ENCODE results near the gene LRFN5. TPM values are rescaled to one million over a fixed set of nuclear protein-coding genes. Genes with fewer than 3 reads are reported as not detected.

LRFN5 gene
- total and polyA plus RNA-seq, 2 experiments from 2014 or later: 1.8 to 8.8 TPM

DNA sequence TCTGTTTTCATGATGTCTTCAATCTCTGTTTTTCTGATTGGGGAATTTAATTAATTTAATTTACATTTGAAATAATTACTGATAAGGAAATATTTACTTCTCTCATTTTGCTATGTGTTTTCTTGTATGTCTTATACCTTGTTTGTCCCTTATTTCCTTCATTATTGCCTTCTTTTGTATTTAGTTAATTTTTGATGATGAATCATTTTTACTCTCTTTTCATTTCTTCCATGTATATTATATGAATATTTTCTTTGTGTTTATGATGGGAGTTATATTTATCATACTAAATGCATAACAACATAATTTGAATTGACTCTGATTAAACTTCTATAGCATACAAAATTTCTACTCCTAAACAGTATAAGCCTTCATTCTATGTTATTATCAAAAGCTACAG lies 309.6 kb downstream of the LRFN5 start:
- Histone ChIP-seq H2AFZ (no peak overlapping the region), H3K4me3 (no peak overlapping the region), H3K4me2 (no peak overlapping the region), H3K36me3 (replicated peaks; ENCODE audit: insufficient read depth, low read depth) (no peaks in the 10 kb centered on the region), H3K27me3 (no peaks in the 10 kb centered on the region), H3K4me1 (ENCODE audit: insufficient read depth) (no peaks in the 10 kb centered on the region), H3K9me2 (replicated peaks; ENCODE audit: insufficient read depth) (no peaks in the 10 kb centered on the region), H4K20me1 (ENCODE audit: insufficient read depth, poor library complexity, severe bottlenecking) (no peaks in the 10 kb centered on the region), H3K27ac (no peak overlapping the region), H3K9me3 (ENCODE audit: low read depth) (no peaks in the 10 kb centered on the region), H3K79me2 (no peaks in the 10 kb centered on the region)
- DNase-seq (ENCODE audit: low spot score): no peak
- TF ChIP-seq CTCF (IDR thresholded peaks at IDR 0.05; ENCODE audit: poor library complexity) (no peak), EZH2phosphoT487 (IDR thresholded peaks at IDR 0.05; ENCODE audit: low read depth, severe bottlenecking, unreplicated experiment) (no peak), EZH2 (IDR thresholded peaks at IDR 0.05; ENCODE audit: borderline replicate concordance) (no peak)

DNA sequence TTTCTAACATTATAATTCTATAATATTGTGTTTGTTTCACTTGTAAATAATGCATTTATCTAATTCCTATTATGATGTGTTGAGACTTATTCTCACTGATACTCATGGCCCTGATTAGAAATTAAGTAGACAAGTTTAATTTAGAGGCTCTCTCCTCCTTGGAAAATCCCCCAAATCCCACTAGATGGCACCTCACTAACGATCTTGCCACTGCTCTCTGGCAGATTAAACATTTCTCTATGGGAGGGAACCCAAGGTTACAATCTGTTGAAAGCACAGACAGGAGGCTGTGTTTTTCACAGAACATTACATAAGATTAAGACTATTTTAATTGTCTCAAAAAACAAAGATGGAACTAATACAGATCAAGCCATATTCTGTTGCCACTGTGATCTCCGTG lies 318.7 kb downstream of the LRFN5 start:
- no peak overlapping the region for H3K4me3 ChIP-seq
- H3K9me3 ChIP-seq (ENCODE audit: low read depth): no peaks in the 10 kb centered on the region
- H3K36me3 ChIP-seq (replicated peaks; ENCODE audit: insufficient read depth, low read depth): no peaks in the 10 kb centered on the region
- H3K4me2 ChIP-seq: no peak overlapping the region
- WGBS (ENCODE audit: low lambda C conversion rate, missing lambda C conversion rate): 29% methylated on average over 2 of the region's 2 CpGs
- no peaks in the 10 kb centered on the region for H4K20me1 ChIP-seq (ENCODE audit: insufficient read depth, poor library complexity, severe bottlenecking)
- H3K4me1 ChIP-seq (ENCODE audit: insufficient read depth): no peaks in the 10 kb centered on the region
- H2AFZ ChIP-seq: no peak overlapping the region
- H3K79me2 ChIP-seq: no peaks in the 10 kb centered on the region
- peak; percentile 39 for DNase-seq (ENCODE audit: low spot score)
- H3K9me2 ChIP-seq (replicated peaks; ENCODE audit: insufficient read depth): no peaks in the 10 kb centered on the region
- no peak overlapping the region for H3K27ac ChIP-seq
- no peaks in the 10 kb centered on the region for H3K27me3 ChIP-seq
- TF ChIP-seq CTCF (IDR thresholded peaks at IDR 0.05; ENCODE audit: poor library complexity): peak; percentile 48
- no peak for TF ChIP-seq EZH2 (IDR thresholded peaks at IDR 0.05; ENCODE audit: borderline replicate concordance)
- TF ChIP-seq EZH2phosphoT487 (IDR thresholded peaks at IDR 0.05; ENCODE audit: low read depth, severe bottlenecking, unreplicated experiment): no peak

DNA sequence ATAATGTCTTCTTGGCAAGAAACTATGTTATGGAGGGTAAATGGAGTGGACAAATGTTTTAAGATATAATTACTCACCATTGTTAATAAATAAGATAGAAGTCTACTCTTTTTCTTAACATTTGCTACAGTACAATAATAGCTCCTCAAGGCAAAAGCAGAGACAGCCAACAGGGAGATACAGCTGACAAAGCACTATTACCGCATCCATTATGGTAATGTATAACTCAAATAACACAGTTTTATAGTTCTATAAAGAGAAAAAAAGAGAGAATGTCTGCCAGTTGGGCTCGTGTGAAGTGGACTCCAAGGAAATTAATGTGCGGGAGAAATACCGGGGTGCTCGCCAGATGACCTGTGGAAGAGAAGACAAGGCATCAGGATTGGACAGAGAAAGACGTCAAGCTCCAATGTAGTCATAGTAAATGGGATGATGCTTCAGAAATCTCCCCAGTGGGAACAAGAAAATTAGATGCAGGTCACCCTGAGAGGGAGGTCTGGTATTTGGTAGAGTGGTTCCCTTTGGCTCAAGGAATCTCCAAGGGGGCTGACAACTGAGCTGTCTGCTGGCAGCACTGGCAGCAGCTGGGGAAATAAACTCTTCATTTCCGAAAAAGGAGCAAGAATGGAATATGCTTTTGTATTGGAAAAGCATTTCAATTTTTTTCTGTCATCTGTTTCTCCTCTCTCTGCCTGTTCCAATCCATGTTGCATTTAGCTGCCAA lies 343.9 kb downstream of the LRFN5 start:
- no peak overlapping the region for H3K27ac ChIP-seq
- TF ChIP-seq EZH2 (IDR thresholded peaks at IDR 0.05; ENCODE audit: borderline replicate concordance) (no peak), EZH2phosphoT487 (IDR thresholded peaks at IDR 0.05; ENCODE audit: low read depth, severe bottlenecking, unreplicated experiment) (no peak), CTCF (IDR thresholded peaks at IDR 0.05; ENCODE audit: poor library complexity) (no peak)
- H3K4me3 ChIP-seq: no peak overlapping the region
- no peaks in the 10 kb centered on the region for H3K4me1 ChIP-seq (ENCODE audit: insufficient read depth)
- H2AFZ ChIP-seq: no peak overlapping the region
- H3K4me2 ChIP-seq: peak overlapping the region; percentile 5
- no peaks in the 10 kb centered on the region for H3K9me2 ChIP-seq (replicated peaks; ENCODE audit: insufficient read depth)
- DNase-seq (ENCODE audit: low spot score): peak; percentile 11
- no peaks in the 10 kb centered on the region for H3K79me2 ChIP-seq
- no peaks in the 10 kb centered on the region for H3K9me3 ChIP-seq (ENCODE audit: low read depth)
- no peaks in the 10 kb centered on the region for H3K27me3 ChIP-seq
- H3K36me3 ChIP-seq (replicated peaks; ENCODE audit: insufficient read depth, low read depth): no peaks in the 10 kb centered on the region
- H4K20me1 ChIP-seq (ENCODE audit: insufficient read depth, poor library complexity, severe bottlenecking): no peaks in the 10 kb centered on the region
- WGBS (ENCODE audit: low lambda C conversion rate, missing lambda C conversion rate): 62% methylated on average over 7 of the region's 7 CpGs

Small RNAs within 50 kb of the gene (small RNA-seq; reads per million reads assigned to genes)
- not detected for gene RF00322

Measured in hepatocyte (in vitro differentiated cells).